Activated CD8-positive, alpha-beta memory T cell treated with anti-CD3 and anti-CD28 coated beads for 1 hour (primary cell): ENCODE results near the gene MARCHF7.
"Not testable (repeated sequence)": the region's sequence is repeated elsewhere in the genome, so short reads cannot be mapped to it uniquely, and the experiment has no call there.

Source experiments
- DNase-seq, 2 donors: peaks; one replicate each; pipeline ENCODE4 v3.0.0-alpha.2; 2020; ENCODE audit warnings: low read depth in 1 of 2; ENCODE audit errors: extremely low read depth in 1 of 2

MARCHF7 gene

GRCh38 chr2:159716409-159716808 lies 4.1 kb downstream of the MARCHF7 start:
- not testable (repeated sequence) for DNase-seq

- no peak for DNase-seq
Observed at GRCh38 chr2:159716857-159717256, 4.6 kb downstream of the MARCHF7 start.

GRCh38 chr2:159720676-159721075 lies 8.4 kb downstream of the MARCHF7 start:
- DNase-seq, result no peak

GRCh38 chr2:159722580-159722979 lies 10.3 kb downstream of the MARCHF7 start:
- DNase-seq, result no peak

GRCh38 chr2:159724795-159725572 lies 12.7 kb downstream of the MARCHF7 start:
- not testable (repeated sequence) for DNase-seq

GRCh38 chr2:159725713-159726112 lies 13.4 kb downstream of the MARCHF7 start:
- no peak for DNase-seq

DNA sequence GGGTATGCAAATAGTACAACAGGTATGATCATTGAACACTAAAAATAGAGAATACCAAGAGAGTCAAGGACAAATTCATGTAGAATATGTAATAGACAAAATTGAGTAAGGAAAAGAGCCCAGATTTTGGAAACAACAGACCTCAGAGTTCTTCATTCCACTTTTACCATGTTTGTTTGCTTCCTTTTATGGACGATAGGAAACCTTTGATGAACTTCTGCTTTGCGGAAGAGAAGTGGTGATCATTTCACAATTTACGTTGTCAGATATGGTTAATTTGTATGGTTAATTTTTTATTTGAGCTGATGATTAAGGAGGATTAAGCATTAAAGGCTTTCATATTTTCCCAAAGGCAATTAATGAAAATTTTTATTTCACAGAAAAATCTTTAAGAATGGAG lies 16.3 kb downstream of the MARCHF7 start:
- DNase-seq, result no peak

- DNase-seq, result no peak
Observed at GRCh38 chr2:159735648-159736047, 23.3 kb downstream of the MARCHF7 start.

DNA sequence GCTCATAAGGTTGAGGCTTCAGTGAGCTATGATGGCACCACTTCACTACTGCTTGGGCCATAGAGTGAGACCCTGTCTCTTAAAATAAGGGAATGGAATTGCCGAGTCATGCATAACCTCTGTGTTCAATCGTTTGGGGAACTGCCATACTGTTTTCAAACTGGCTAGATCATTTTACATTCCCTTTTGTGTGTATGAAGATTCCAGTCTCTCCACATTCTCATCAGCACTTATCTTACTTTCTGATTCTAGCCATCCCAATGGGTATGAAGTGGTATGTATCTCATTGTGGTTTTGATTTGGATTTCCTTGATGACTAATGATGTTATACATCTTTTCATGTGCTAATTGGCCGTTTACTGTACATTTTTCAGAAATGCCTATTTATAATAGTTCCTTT lies 23.7 kb downstream of the MARCHF7 start:
- DNase-seq, result no peak

- DNase-seq, result no peak
Observed at GRCh38 chr2:159737292-159737916, 25.1 kb downstream of the MARCHF7 start.

DNA sequence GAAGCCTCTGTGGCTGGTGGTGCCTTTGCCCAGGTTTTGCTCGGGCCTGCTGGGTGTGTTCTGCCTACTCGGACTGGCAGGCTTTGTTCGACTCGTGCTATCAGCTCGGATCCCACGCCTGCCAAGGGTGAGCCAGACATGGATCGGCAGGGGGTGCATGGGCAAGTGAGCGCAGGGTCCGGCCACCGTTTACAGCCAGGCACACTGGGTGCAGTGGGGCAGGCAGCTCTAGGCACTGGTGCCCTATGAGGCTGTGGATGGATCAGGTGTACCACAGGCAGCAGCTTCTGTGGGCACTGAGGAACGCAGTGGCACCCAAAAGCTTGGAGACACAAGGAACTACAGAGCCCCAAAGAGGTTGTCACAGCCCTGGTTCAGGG lies 25.6 kb downstream of the MARCHF7 start:
- no peak for DNase-seq

DNA sequence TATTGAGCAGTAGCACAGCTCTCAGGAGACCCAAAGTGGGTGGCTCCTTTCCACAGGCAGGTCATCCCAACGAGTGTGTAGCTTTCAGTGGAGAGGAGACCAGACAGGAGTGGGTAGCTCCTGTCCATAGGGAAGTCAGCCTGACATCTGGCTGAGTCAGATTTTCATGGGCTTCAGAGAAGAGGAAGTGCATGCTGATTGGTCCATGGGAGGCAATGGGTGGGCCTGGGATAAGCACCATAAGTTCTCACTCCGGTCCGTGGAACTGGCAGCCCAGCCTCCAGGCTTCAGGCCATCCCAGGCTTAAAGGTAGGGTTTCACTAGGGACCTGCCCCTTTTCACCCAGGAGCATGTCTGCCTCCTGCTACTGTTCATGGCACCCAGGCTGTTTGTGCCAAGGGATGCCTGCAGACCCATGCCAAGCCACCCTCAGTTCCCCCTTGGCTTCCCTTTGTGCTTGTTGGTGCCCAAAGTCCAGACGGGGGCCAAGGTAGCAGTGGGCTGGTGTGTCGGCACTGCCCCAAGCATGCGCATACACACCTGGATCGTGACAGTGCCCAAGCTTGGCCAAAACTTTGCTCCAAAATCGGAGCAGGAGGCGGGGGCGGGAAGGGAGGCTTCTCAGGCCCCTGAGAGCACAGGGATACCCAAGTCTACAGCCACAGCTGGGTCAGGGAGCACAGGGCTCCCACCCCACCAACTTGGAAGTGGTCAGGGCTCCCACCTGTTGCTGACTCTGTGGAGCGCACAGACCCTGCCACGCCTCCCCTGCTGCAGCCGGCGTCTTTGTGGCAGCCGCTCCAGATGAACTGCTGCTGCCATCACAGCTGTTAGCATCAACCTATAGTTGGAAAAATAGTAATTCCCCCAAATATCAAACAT lies 26.4 kb downstream of the MARCHF7 start:
- DNase-seq, result no peak

- no peak for DNase-seq
Observed at GRCh38 chr2:159742846-159743245, 30.5 kb downstream of the MARCHF7 start.

DNA sequence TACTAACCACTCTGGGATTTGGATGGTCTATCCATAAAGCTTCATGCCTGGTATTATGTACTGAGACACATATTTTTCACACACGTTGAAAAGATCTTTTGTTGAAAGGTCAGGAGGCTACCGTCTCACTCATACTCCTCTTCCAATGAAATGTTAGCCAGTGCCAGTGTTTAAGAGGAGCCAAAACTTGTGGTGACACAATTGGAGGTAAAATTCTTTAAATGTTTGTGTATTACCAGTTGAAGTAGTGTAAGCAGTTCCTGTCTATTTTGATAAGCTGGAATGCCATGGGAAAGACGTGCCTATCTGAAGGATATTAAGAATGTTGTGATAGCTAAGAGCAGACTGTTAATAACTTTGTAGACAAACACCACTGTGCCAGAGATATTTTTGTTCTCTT lies 32.1 kb downstream of the MARCHF7 start:
- DNase-seq, result no peak

DNA sequence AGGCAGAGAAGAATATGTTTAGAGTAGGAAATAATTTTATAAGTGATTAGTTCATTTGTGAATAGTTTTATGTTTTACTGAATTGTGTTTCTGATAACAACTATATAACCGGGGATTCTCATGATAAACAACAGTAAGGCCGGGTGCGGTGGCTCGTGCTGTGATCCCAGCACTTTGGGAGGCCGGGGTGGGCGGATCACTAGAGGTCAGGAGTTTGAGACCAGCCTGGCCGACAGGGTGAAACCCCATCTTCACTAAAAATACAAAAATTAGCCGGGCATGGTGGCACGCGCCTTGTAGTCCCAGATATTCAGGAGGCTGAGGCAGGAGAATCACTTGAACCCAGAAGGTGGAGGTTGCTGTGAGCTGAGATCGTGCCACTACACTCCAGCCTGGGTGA lies 32.9 kb downstream of the MARCHF7 start:
- DNase-seq, result not testable (repeated sequence)

DNA sequence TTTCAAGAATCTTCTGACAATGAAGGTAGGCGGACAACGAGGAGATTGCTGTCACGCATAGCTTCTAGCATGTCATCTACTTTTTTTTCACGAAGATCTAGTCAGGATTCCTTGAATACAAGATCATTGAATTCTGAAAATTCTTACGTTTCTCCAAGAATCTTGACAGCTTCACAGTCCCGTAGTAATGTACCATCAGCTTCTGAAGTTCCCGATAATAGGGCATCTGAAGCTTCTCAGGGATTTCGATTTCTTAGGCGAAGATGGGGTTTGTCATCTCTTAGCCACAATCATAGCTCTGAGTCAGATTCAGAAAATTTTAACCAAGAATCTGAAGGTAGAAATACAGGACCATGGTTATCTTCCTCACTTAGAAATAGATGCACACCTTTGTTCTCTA lies 35.8 kb downstream of the MARCHF7 start:
- DNase-seq, result no peak

- DNase-seq, result no peak
Observed at GRCh38 chr2:159750873-159751272, 38.6 kb downstream of the MARCHF7 start.

- DNase-seq, result no peak
Observed at GRCh38 chr2:159753797-159754196, 41.5 kb downstream of the MARCHF7 start.

GRCh38 chr2:159755014-159755413 lies 42.7 kb downstream of the MARCHF7 start:
- no peak for DNase-seq

GRCh38 chr2:159755788-159756187 lies 43.5 kb downstream of the MARCHF7 start:
- DNase-seq, result no peak

- DNase-seq, result no peak
Observed at GRCh38 chr2:159758239-159758638, 45.9 kb downstream of the MARCHF7 start.

DNA sequence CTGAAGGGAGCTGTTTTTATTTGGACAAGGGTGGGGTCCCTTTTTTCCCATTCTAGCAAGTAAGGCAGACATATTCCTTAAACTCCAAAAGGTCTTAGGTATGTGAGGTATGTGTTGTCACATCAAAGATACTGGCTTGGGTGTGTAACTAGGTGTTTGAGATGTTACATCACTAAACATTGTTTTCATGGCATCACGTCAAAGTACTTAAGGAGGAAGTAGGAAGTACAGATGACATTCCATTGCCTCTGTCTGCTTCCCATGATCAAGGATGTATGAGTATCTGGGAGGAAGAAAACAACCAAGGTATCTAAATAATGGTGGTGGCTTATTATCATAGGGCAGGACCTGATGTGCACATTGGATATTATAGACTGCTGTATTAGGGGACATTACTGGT lies 46.4 kb downstream of the MARCHF7 start:
- no peak for DNase-seq
